HG03045 (cell line): ENCODE data around the gene TSHZ1.
"Not testable (repeated sequence)": the region's sequence is repeated elsewhere in the genome, so short reads cannot be mapped to it uniquely, and the experiment has no call there.

Source experiments
- ATAC-seq: cut with Tn5 transposase; IDR thresholded peaks from one replicate; pipeline ENCODE4 v1.9.1; 2021; ENCODE audit warnings: mild to moderate bottlenecking, moderate library complexity; ENCODE audit not compliant: unreplicated experiment

Gene TSHZ1

GRCh38 chr18:75179819-75180600, 30.6 kb upstream of the TSHZ1 start:
- ATAC-seq = no peak

GRCh38 chr18:75183524-75183923, 27.1 kb upstream of the TSHZ1 start:
- no peak for ATAC-seq

- ATAC-seq = no peak
Observed at GRCh38 chr18:75183973-75184493, 26.6 kb upstream of the TSHZ1 start.

GRCh38 chr18:75185460-75185859, 25.1 kb upstream of the TSHZ1 start:
- ATAC-seq = no peak

GRCh38 chr18:75187702-75188101, 22.9 kb upstream of the TSHZ1 start:
- ATAC-seq = not testable (repeated sequence)

GRCh38 chr18:75189696-75190095, 20.9 kb upstream of the TSHZ1 start:
- ATAC-seq = no peak

GRCh38 chr18:75192899-75193298, 17.7 kb upstream of the TSHZ1 start:
- ATAC-seq = no peak

GRCh38 chr18:75198036-75198435, 12.6 kb upstream of the TSHZ1 start:
- no peak for ATAC-seq

GRCh38 chr18:75199327-75199726, 11.3 kb upstream of the TSHZ1 start:
- no peak for ATAC-seq

GRCh38 chr18:75200071-75200470, 10.5 kb upstream of the TSHZ1 start:
- ATAC-seq = no peak

- ATAC-seq = no peak
Observed at GRCh38 chr18:75200605-75201280, 9.9 kb upstream of the TSHZ1 start.

GRCh38 chr18:75201282-75202270, 9.0 kb upstream of the TSHZ1 start:
- no peak for ATAC-seq

GRCh38 chr18:75202696-75203365, 7.8 kb upstream of the TSHZ1 start:
- ATAC-seq = no peak

GRCh38 chr18:75203416-75204268, 7.0 kb upstream of the TSHZ1 start:
- ATAC-seq = no peak

GRCh38 chr18:75204269-75204731, 6.3 kb upstream of the TSHZ1 start:
- no peak for ATAC-seq

- no peak for ATAC-seq
Observed at GRCh38 chr18:75204732-75205513, 5.7 kb upstream of the TSHZ1 start.

GRCh38 chr18:75205514-75206132, 5.0 kb upstream of the TSHZ1 start:
- ATAC-seq = no peak
